Mesenteric fat pad (tissue), 1 donor: ENCODE data around the gene ABCG4. TPM values are rescaled to one million over a fixed set of nuclear protein-coding genes. Genes with fewer than 3 reads are reported as not detected.
A peak's percentile ranks its signal among the peaks of the same experiment; 100 is the strongest.
"Not testable (repeated sequence)": the region's sequence is repeated elsewhere in the genome, so short reads cannot be mapped to it uniquely, and the experiment has no call there.

Experiments
- DNase-seq: peaks from one replicate; pipeline ENCODE4 v3.0.0-alpha.2; 2020; ENCODE audit warnings: low spot score
- total RNA-seq: library from RNA; stranded (reverse); fragmentation: NEBNext Ultra II Directional; extraction: Animal tissue kit (Norgen Biotek cat#: 25700); gene quantifications from one replicate; pipeline ENCODE4 v1.2.1, GENCODE V29; 2021
- donor health status: DM: yes; HTN: yes; CAD: no.

ABCG4 gene
- total RNA-seq, 1 donor from 2014 or later = not detected

DNA sequence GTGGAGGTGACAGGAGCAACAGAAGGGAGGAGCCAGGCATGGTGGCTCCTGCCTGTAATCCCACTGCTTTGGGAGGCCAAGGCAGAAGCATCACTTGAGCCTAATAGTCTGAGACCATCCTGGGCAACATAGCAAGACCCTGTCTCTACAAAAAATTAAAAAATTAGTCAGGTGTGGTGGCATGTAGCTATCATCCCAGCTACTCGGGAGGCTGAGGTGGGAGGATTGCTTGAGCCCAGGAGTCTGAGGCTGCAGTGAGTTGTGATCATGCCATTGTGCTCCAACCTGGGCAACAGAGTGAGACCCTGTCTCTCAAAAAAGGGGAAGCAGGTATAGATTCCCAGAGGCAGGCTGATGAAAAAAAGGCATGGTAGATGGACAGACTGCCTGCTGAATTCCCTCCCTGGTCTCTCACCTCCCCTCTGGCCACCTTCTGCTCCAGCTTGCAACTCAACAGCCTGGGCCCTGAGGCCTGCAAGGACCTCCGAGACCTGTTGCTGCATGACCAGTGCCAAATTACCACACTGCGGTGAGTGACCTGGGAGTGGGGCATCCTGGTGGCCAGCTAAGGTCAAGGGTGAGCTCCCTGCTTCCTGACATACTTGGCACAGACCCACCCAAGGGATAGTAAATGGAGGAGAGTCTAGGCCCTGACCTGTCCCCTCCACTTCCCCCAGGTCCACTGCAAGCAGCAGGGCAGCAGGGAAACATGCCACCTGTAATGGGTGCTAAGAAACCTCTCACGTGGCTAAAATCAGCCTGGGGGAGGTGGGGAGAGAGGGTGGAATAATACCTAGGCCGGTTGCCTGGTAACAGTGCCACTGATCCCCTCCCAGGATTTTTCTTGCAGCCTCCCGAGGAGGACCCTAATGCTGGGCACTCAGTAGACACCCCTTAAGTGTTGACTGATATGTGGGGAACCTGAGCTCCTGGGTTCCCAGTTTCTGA, 32.2 kb downstream of the ABCG4 start:
- no peak for DNase-seq

DNA sequence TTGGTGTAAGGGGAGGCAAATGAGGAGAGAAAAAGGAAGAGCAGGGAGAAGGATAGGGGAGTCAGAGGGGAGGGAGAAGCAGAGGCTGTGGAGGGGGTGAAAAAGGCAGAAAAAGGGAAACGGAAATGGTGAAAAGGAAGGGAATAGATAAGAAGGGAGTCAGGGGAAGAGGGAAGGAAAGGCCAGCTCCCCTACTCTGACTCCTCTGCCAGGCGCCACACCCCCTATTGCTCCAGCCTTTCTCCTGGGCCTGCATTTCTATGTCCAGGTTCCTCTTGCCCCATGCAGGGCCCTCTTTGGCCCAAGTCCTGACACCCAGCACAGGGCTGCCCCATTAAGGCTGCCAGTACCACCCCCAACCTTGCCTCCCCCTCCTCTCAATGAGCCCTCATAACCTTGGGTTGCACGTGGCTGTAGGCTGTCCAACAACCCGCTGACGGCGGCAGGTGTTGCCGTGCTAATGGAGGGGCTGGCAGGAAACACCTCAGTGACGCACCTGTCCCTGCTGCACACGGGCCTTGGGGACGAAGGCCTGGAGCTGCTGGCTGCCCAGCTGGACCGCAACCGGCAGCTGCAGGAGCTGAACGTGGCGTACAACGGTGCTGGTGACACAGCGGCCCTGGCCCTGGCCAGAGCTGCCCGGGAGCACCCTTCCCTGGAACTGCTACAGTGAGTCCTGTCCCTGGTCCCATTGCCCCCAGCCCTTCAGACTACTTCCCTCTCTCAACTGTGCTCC, 33.0 kb downstream of the ABCG4 start:
- DNase-seq = no peak

DNA sequence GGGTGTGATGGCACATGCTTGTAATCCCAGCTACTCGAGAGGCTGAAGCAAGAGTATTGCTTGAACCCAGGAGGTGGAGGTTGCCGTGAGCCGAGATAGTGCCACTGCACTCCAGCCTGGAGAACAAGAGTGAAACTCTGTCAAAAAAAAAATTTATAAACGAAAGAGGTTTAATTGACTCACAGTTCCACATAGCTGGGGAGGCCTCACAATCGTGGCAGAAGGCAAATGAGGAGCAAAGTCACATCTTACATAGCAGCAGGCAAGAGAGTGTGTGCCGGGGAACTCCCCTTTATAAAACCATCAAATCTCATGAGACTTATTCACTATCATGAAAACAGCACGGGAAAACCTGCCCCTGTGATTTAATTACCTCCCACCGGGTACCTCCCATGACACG, 35.5 kb downstream of the ABCG4 start:
- DNase-seq = not testable (repeated sequence)

DNA sequence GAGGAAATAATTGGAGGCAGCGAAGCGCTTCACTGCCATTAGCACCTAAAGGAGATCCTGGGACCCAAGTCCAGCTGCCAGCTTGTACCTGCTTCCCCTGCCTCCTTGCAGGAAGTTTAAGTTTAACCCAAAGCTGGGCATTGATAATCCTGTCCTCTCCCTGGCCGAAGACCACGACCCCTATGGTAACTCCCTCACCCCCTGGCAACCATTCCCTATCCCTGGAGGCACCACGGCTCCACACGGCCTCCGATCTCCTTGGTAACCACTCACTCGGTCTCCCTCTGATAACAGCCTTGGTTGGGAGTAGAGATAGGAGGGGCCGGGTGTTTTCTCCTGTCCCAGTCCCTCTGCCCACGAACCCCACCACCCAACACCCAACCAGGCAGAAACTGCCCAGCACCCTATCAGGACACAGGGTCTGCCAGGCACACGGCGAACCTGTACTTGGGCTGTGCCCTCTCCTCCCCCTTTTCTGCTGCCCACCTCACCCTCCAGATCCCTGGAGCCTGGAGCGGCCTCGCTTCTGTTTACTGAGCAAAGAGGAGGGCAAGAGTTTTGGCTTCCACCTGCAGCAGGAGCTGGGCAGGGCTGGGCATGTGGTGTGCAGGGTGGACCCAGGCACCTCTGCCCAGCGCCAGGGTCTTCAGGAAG, 37.3 kb downstream of the ABCG4 start:
- no peak for DNase-seq

DNA sequence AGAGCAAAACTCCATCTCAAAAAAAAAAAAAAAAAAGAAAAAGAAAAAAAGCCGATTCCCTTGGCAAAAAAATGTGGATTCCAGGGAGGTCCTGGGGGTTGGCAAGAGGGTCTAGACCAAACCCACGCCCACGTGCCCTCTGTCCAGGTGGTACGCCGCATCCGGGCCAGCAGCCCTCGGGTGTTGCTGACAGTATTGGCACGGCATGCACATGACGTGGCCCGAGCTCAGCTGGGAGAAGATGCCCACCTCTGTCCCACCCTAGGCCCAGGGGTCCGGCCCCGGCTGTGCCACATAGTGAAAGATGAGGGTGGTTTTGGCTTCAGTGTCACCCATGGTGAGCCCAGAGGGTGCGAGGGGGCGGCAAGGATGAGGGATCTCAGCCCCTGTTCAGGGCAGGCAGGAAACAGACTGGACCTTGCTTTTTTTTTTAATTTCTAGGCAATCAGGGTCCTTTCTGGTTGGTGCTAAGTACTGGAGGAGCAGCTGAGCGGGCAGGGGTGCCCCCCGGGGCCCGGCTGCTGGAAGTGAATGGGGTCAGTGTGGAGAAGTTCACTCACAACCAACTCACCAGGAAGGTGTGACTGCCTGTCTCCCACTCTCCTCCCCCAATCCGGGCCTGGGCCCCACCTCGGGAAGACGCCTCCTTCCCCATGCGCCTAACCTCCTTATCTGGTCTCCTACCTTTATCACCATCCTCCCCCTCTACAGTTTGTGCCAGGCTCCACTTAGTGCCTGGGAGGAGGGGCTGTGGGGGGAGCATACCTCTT, 38.5 kb downstream of the ABCG4 start:
- DNase-seq = no peak

DNA sequence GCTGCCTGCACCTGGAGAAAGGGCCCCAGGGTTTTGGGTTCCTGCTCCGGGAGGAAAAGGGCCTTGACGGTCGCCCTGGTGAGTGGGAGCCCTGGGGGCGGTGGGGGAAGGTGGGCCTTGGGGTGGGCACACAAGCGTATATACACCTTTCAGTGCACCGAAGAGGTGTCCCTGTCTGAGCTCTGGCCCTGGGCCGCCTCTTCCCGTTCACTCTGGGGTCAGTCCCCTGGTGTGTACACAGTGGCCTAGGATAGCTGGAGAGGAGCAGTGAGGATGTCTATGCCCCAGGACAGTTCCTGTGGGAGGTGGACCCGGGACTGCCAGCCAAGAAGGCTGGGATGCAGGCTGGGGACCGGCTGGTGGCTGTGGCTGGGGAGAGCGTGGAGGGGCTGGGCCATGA, 39.2 kb downstream of the ABCG4 start:
- no peak for DNase-seq

DNA sequence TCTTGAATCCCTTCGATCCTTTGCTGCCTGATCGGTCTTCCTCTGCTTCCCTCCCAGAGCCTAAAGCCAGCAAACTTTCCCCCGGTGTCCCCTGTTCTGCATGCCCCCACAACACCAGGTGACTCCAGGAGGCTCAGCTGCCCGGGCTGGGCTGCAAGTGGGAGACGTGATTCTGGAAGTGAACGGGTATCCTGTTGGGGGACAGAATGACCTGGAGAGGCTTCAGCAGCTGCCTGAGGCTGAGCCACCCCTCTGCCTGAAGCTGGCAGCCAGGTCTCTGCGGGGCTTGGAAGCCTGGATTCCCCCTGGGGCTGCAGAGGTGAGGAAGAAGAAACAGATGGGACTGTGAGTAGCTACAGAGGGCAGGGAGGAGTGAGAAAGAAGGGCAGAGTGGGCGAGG, 40.0 kb downstream of the ABCG4 start:
- no peak for DNase-seq

DNA sequence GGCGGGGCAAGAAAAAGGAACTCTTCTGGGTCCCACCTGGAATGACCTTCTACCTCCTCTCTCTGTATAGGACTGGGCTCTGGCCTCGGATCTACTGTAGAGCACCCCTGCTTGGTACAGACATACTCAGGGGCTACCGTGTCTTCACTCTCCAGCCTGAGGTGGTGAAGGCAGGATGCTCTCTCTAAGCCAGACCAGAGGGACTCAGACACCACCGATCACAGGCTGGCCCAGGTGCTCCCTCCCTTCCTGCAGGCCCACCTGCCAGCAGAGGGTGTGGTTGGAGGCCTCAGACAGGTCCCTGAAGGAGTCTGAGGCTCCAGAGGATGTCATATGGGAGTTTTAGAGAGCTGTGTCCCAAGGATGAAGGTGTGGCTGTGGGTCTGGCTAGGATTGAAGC, 40.5 kb downstream of the ABCG4 start:
- no peak for DNase-seq

DNA sequence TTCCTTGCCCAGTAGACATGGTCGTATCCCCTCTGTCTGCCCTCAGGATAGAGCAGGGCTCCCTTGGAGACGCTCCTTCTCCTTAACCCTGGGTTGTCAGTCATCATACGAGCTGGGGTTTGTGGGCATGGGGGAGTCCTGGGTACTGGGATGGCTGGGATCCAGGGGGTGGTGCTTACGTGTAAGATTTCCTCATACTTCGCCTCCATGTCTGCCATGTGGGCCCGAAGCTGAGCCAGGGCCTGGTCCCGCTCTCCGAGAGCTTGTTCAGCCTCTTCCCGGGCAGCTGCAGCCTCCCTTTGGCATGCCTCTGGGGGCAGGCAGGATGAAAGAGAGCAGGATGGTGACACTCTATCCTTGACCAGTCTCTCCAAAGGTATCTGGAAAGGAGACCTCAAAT, 41.7 kb downstream of the ABCG4 start:
- DNase-seq = no peak

DNA sequence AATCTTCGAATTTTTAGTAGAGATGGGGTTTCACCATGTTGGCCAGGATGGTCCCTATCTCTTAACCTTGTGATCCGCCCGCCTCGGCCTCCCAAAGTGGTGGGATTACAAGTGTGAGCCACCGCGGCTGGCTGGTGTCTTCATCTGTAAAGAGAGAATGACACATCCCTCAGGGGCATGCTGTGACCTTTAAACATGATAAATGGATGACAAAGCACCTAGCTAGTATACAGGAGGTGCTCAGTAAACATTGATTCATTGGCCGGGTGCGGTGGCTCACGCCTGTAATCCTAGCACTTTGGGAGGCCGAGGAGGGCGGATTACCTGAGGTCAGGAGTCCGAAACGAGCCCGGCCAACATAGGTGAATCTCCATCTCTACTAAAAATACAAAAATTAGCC, 42.4 kb downstream of the ABCG4 start:
- not testable (repeated sequence) for DNase-seq

DNA sequence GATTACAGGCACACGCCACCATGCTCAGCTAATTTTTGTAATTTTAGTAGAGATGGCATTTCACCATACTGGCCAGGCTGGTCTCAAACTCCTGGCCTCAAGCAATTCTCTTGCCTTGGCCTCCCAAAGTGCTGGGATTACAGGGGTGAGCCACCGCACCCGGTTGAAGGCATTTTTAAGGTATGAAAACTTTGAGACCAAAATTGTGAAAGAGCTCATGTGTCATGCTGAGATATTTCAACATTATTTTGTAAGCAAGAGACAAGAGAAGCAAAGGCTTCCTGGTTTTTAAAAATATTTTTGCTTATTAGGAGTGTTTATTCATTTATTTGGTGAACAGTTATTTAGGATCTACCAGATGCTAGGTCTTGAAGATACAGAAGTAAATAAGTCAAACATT, 43.3 kb downstream of the ABCG4 start:
- no peak for DNase-seq

DNA sequence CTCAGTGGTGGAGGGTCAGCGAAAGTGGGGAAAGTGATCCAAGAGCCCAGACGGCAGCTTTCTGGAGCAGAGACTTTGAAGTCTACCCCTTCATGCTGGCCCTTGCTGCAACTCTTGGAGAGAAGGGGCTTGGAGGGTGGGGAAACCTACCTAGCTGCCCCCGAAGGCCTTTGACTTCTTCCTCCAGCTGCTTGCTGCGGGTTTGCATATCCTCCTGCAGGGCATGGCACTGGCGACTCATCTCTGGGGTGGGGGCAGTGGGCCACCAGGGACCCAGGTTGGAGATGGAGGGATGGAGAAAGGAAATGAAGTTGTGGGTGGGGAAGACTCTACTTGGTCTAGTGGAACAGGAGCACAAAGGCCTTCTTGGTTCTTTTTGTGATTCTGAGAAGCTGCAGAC, 44.1 kb downstream of the ABCG4 start:
- no peak for DNase-seq

DNA sequence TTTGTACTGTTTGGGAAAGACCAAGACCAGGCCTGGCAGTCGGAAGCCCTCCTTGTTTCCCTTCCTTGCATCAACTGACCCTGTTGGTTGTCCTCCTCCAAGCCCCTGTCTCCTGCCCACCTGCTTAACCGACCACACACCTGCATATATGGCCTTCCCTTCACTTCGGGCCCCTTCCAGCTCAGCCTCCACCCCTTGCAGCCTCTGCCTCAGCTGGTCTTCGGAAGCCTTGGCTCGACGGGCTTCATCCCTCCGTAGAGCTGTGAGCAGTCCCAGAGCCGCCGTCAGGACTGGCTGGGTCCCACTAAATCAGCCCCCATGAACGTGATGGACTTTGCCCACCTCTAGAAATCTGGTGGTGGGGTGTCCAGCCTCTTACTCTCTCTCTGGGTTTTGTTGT, 44.8 kb downstream of the ABCG4 start:
- DNase-seq = no peak

DNA sequence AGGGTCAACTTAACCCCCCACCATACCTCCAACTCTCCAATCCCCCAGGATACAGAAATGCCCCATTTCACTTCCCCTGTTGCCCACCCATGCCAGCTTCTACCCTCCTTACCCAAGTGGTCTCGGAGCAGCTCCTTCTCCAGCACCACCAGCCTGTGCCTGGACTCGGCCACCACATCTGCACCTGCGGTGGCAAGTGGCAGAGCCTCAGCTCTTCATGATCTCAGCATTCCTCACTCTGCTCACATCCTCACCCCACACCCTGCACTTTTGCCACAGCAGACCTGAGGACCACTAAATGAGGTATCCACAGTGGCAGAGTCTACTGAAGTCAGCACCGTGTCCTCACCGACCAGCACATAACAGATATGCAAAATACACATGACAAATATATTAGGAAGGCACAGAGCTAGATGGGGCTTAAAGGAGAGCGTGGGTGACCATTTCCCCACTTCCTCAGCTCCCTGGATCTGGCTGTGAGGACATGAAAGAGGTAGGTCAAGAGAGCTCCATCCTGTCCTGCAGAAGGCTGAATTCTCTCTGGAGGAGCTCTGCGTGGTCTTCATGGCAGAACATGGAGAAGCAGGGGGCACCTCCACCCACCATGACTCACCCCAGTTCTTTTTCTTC, 46.1 kb downstream of the ABCG4 start:
- DNase-seq = no peak

DNA sequence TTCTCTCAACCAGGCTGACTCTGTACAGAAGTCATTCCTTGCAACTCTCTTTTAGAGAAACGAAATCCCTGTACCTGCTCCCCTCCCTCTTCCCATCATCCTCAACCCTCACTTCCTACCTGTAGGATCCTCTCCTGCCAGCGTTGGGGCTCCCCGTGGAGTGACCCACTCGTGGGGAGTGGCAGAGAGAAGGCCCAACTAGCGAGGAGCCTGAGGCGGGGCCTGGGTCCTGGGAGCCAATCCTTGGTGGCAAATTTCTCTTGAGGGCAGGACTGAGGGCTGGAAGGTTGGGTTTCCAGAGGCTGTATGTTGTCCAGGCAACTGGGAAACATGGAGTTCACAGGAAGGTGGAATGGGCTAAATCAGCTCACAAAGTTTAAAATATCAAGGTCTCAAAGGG, 46.8 kb downstream of the ABCG4 start:
- no peak for DNase-seq

DNA sequence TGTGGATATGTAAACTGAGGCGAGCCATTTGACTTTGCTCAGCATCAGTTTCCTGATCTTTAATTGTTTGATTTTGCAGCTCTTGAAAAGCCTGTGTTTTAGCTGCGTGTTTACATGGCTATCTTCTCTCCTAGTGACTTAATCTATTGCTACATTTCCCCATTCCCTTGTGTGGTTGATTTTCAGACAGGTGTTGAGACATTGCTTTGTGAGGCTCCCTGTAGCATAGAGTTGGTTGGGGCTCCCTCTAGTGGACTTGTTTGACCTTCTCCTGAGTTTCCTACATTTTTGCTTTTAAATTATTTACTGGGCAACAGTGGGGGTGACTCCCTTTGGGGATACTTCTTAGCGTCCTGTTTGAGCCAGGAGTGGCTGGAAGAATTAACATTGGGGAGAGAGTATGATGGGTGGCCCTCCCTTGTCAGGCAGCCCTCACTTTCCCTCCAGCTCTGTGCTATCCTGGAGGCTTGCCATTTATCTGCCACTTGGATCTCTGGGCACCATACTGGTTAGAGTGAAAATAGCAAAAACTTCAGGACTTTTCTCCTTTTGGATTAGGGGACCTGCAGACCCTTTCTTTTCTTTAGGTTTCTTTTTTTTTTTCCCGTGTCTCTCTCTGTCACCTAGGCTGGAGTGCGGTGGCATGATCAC, 48.1 kb downstream of the ABCG4 start:
- DNase-seq = no peak

DNA sequence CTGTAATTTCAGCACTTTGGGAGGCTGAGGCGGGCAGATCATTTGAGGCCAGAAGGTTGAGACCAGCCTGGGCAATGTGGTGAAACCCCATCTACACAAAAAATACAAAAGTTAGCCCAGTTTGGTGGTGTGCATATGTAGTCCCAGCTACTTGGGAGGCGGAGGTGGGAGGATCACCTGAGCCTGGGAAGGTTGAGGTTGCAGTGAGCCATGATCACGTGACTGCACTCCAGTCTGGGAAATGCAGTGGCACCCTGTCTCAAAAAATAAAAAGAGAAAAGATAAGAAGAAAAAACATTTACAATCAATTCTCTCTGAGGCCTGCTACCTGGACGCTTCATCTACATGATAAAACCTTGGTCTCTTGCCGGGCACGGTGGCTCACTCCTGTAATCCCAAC, 50.1 kb downstream of the ABCG4 start:
- DNase-seq = no peak

DNA sequence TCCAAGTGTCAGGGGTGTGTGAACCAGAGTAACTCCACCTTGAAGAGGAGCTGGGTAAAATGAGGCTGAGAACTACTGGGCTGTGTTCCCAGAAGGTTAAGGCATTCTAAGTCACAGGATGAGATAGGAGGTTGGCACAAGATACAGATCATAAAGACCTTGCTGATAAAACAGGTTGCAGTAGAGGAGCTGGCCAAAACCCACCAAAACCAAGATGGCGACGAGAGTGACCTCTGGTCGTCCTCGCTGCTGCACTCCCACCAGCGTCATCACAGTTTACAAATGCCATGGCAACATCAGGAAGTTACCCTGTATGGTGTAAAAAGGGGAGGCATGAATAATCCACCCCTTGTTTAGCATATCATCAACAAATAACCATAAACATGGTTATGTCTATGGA, 52.4 kb downstream of the ABCG4 start:
- DNase-seq = peak; percentile 37

DNA sequence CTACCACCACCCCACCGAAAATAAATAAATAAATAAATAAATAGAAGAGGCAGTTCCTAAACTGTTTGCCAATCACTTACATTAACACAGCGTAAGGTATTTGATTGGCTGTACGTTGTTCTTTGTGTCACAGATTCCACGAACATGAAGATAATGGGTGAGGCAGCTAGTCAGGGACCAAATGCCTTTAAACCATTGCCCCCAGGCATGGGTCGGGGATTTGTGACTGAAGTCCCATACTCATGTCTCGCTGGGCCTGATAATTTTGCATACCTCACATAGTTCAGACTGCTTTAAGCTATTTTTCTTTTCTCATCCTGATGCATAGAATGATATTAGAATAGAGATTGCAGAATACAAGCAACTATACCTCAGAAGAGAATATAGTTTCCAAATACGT, 53.7 kb downstream of the ABCG4 start:
- no peak for DNase-seq

DNA sequence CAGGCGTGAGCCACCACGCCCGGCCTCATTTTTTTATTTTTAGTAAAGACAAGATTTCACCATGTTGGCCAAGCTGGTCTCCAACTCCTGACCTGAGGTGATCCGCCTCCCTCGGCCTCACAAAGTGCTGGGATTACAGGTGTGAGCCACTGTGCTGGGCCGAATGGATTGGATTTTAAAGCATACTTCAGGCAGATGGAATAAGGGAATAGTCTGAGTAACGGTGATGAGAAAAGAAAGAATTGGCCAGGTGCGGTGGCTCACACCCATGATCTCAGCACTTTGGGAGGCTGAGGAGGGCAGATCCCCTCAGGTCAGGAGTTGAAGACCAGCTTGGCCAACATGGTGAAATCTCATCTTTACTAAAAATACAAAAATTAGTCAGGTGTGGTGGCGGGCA, 55.2 kb downstream of the ABCG4 start:
- DNase-seq = peak; percentile 20
